Dendritic cell treated with granulocyte-macrophage colony-stimulating factor and Interleukin-4, amounts not matched to agents 40 ng/mL and 50 ng/mL, for 4 days (primary cell): ENCODE measurements around the gene ARL14EPL.

Experiments
- H3K27ac Mint-ChIP-seq: one replicate; pipeline ENCODE4 v1.8.0; 2022; ENCODE audit warnings: mild to moderate bottlenecking, mixed read lengths
- H3K27me3 Mint-ChIP-seq: one replicate; pipeline ENCODE4 v1.8.0; 2022; ENCODE audit warnings: mild to moderate bottlenecking, mixed read lengths
- H3K36me3 Mint-ChIP-seq: one replicate; pipeline ENCODE4 v1.8.0; 2022; ENCODE audit warnings: low read depth, mixed read lengths
- H3K4me1 Mint-ChIP-seq: one replicate; pipeline ENCODE4 v1.8.0; 2022; ENCODE audit warnings: low read depth, mixed read lengths
- H3K4me3 Mint-ChIP-seq: one replicate; pipeline ENCODE4 v1.8.0; 2022; ENCODE audit warnings: mild to moderate bottlenecking, moderate library complexity, mixed read lengths
- H3K9me3 Mint-ChIP-seq: one replicate; pipeline ENCODE4 v1.8.0; 2022; ENCODE audit warnings: mixed read lengths
- intact Hi-C: fragments of 100-400 bp; cut with micrococcal nuclease; formaldehyde crosslinking; loops from one replicate; pipeline ENCODE4 v1.15.0; 2022

Gene ARL14EPL

DNA sequence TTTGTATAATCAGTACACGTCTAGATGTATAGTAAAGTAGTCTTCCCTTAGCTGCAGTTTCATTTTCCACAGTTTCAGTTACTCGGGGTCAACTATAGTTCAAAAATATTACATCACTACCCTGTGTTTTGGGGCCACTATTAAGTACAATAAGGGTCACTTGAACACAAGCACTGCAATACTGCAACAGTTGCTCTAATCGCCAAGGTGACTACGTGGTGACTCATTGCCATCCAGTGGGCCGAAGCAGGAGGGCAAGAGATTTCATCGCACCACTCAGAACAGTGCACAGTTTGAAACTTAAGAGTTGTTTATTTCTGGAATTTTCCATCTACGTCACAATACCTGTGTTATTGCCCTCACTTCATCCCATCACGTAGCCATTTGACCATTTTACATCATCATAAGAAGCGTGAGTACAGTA is at the start of gene ARL14EPL:
ARL14EPL (plus strand) TSS at position 379 of the 424 bp plus-strand sequence. CDS start 18,994 bp downstream, outside the sequence.
- Mint-ChIP-seq H3K27me3 (peaks cover 2% of the 10 kb centered on the region), H3K36me3 (no peaks in the 10 kb centered on the region), H3K27ac (no peak within 1 kb of the TSS), H3K4me1 (peaks cover 22% of the 10 kb centered on the region), H3K4me3 (no peak within 1 kb of the TSS), H3K9me3 (no peaks in the 10 kb centered on the region)
- intact Hi-C loops, result no loop called here

DNA sequence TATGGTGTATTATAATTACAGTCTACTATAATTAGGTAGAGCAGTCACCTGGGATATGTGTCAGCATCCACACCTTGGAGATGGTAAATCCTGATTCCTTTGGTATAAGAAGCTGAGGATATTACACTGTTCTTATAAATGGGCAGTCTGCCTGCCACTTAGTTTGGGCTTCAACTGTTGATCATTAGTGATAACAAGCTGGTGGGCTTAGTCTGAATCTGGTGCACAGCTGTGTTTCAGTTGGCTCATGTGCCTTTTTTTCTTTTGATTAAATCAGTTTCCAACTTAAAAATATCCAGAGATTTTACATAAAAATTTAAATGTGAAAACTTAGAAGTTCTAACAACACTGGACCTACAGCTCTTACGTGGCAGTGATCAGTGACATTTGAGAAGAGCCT is 48.8 kb upstream of the ARL14EPL start:
- peaks cover 8% of the 10 kb centered on the region for H3K27me3 Mint-ChIP-seq
- no peaks in the 10 kb centered on the region for H3K36me3 Mint-ChIP-seq
- H3K4me1 Mint-ChIP-seq, result no peaks in the 10 kb centered on the region
- intact Hi-C loops, result no loop called here
- H3K27ac Mint-ChIP-seq, result no peak overlapping the region
- H3K4me3 Mint-ChIP-seq, result no peak overlapping the region
- no peaks in the 10 kb centered on the region for H3K9me3 Mint-ChIP-seq

DNA sequence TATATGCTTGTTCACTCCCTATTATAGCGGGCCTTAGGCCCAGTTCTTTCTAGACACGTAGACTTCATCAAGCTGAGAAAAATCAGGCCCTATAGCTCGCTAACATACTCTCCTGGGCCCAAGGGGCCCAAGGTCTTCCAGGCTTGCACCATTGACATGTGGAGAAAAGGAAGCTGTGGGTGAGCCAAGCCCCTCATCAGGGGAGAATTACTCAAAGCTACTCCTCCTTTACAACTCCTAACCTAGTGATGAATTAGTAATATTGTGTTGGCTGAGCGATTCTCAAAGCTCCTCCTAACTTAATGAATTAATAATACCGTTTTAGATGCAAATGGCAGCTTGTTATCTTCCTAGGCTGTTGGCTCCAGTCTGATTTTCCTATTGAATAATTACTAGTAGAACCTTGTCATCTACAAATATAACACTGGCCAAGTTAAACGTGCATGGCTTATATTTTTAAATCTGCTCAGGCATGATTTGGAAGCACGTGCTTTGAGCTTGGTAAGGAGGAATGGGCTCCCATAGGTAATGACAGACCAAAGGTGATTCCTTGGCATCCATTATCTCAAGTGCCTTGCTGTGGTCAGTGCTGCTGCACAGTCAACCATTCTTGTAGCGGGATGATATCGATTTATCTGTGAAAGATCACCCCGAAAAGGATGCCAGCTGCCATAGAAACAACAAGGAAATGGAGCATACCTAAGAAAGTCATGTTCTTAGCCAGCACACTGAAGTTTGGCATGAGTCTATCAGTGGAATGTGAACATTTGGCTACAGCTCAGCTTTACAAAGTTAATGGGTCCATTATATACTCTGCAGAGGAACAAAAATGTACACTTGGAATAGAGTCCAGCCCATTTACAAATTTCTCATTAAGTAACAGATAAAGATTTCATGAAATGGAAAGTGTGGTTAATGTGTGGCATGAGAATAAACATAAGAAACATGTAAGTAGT is 46.2 kb upstream of the ARL14EPL start:
- Mint-ChIP-seq H3K27ac (no peak overlapping the region), H3K4me1 (no peaks in the 10 kb centered on the region), H3K27me3 (no peaks in the 10 kb centered on the region), H3K9me3 (no peaks in the 10 kb centered on the region), H3K36me3 (no peaks in the 10 kb centered on the region), H3K4me3 (no peak overlapping the region)
- intact Hi-C loops, result no loop called here

DNA sequence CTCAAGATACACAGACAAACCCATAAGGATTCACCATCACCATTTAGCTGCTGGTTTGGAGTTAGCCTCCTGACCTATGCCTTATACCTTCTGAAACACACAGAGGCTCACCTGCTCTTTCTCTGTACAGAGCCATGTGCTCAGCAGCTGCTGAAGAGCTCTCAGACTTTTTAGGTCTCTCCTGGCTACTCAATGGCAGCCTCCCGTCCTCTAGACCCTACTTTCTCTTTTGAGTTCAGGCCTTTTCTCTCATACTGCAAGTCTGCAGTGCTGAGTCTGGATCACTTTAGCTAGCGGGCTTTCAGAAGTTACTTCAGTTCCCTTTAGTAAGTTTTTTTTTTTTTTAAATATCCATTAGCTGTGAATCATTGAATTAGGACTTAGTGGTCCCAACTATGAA is 44.3 kb upstream of the ARL14EPL start:
- Mint-ChIP-seq H3K27ac (no peak overlapping the region), H3K9me3 (no peaks in the 10 kb centered on the region), H3K4me1 (no peaks in the 10 kb centered on the region), H3K36me3 (no peaks in the 10 kb centered on the region), H3K4me3 (no peak overlapping the region), H3K27me3 (peaks cover 2% of the 10 kb centered on the region)
- intact Hi-C loops, result no loop called here

DNA sequence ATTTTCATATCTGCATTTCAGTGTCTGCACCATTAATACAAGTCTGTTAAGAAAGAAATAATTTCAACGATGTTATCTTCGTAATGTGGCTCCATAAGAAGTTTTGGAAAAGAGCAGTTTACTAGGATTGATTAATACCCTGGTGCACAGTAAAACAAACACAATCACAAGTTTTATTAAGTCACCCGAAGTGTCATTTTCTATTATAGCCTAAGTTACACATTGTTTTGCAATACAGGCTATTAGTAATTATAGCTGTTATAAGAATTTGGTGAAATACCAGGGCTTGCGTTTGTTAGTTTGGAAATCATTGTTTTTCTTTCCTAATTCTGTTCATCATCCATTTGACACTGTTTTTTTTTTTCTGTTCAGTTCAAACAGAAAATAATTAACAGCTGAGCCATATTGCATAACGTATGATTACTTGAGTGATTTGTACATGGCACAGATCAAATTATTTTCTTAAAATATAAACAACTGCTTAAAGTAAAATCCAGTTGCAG is 39.4 kb upstream of the ARL14EPL start:
- Mint-ChIP-seq H3K27ac (no peak overlapping the region), H3K9me3 (no peaks in the 10 kb centered on the region), H3K36me3 (no peaks in the 10 kb centered on the region), H3K4me1 (no peaks in the 10 kb centered on the region), H3K4me3 (no peak overlapping the region), H3K27me3 (peaks cover 5% of the 10 kb centered on the region)
- intact Hi-C loops, result no loop called here

DNA sequence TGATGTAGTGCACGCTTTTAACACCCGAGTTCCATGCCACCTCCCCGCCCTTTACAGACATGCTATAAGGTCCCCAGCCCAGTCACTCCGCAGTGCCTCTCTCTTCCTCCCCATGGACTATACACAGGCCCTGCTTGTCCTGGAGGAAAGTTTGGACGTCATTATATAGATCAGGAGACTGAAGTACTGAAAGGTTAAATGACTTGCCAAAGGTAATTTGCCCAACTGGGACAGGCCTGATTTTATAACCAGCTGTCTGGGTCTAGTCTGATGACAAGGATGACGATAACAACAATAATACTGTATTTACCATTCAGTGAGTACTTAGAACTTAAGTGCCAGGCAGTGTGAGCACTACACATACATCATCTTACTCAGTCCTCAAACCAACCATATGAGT is 36.9 kb upstream of the ARL14EPL start:
- no peaks in the 10 kb centered on the region for H3K4me1 Mint-ChIP-seq
- intact Hi-C loops, result no loop called here
- no peaks in the 10 kb centered on the region for H3K36me3 Mint-ChIP-seq
- H3K27ac Mint-ChIP-seq, result no peak overlapping the region
- H3K4me3 Mint-ChIP-seq, result no peak overlapping the region
- H3K27me3 Mint-ChIP-seq, result peaks cover 5% of the 10 kb centered on the region
- H3K9me3 Mint-ChIP-seq, result no peaks in the 10 kb centered on the region

DNA sequence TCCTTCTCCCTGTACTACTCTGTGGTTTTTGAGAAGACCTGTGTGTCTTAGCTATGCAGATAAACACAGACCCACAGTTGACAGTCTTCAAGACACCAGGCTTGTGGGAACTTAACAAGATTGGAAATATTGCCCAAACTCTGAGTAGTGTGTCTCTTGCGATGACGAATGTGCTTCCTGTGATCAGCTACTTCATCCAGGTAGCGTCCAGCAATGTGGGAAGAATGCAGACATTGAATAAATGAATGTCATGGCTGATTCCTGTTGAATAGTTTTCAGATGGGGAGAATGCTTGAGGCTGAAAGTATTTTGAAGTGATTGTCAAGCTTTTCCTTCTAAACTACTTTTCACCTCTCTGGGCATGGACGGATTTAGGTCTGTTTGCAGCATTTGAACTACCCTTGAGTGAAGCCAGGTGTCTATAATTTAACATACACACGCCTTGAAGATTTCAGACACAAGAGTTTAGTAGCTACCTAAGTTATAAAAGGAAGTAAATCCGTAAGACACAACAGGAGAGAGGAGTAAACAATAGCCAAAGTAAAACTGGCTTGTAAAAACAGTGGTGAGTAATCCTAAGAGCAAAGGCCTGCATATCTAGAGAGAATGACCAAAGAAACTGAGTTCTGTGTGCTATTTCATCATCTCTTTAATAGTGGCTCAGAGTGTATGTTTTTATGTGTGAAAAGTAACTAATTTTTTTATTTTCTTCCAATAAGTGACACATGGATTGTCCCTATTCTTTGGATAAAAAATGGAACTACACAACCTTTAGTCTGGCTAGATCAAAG is 30.0 kb upstream of the ARL14EPL start:
- Mint-ChIP-seq H3K36me3 (no peaks in the 10 kb centered on the region), H3K9me3 (no peaks in the 10 kb centered on the region), H3K27me3 (no peaks in the 10 kb centered on the region), H3K27ac (no peak overlapping the region), H3K4me1 (no peaks in the 10 kb centered on the region), H3K4me3 (no peak overlapping the region)
- intact Hi-C loops, result no loop called here

DNA sequence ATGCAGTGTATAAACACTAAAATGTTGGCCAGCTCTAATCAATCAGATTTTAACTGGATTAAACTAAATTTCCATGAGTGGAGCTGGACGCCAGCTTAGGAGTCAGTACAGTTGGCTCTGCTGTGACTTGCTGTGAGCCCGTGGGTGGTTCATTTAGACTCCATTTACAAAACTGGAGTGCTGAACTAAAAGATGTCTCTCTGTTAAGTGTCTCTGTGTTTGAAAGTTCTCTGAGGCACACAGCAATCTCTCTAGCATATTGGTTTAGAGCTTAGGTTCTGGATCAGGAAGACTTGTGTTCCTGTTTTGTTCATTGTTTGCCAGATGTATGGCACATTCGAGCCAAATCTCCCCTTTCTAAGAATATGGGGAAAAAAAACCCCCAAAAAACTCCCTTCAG is 28.0 kb upstream of the ARL14EPL start:
- no peaks in the 10 kb centered on the region for H3K4me1 Mint-ChIP-seq
- no peak overlapping the region for H3K4me3 Mint-ChIP-seq
- no peaks in the 10 kb centered on the region for H3K9me3 Mint-ChIP-seq
- H3K36me3 Mint-ChIP-seq, result no peaks in the 10 kb centered on the region
- no peak overlapping the region for H3K27ac Mint-ChIP-seq
- intact Hi-C loops, result no loop called here
- no peaks in the 10 kb centered on the region for H3K27me3 Mint-ChIP-seq

DNA sequence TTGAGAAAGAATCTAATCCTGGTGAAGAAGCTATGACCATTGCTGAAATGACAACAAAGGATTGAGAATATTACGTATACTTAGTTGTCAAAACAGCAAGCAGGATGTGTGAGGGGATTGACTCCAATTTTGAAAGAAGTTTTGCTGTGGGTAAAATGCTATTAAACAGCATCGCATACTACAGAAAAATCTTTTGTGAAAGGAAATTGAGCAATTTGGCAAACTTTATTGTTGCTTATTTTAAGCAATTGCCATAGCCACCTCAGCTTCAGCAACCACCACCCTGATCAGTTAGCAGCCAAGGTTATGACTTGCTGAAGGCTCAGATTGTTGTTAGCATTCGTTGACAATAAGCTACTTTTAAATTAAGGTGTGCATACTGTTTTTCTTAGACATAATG is 22.5 kb upstream of the ARL14EPL start:
- Mint-ChIP-seq H3K4me3 (no peak overlapping the region), H3K9me3 (no peaks in the 10 kb centered on the region), H3K27ac (no peak overlapping the region), H3K4me1 (no peaks in the 10 kb centered on the region), H3K36me3 (no peaks in the 10 kb centered on the region), H3K27me3 (no peaks in the 10 kb centered on the region)
- intact Hi-C loops, result no loop called here

DNA sequence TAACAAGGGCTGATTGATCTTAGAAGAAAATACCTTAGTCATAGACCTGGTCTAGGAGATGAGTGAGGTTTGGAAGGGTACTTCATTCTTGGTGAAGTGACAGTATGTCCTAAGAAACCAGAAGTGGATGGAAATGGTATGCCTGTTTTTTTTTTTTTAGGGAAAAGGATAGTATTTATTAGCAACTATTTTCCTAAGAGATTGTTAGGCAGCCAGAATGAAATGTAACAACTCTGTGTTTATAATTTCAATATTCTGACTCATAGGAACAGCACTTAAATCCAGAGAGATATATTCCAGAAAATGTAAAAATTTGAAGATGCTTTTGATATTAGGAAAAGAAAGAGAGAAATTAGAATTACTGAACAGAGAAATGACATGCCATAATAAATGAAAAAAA is 21.2 kb upstream of the ARL14EPL start:
- intact Hi-C loops, result no loop called here
- Mint-ChIP-seq H3K27ac (no peak overlapping the region), H3K27me3 (no peaks in the 10 kb centered on the region), H3K4me1 (no peaks in the 10 kb centered on the region), H3K4me3 (no peak overlapping the region), H3K9me3 (no peaks in the 10 kb centered on the region), H3K36me3 (no peaks in the 10 kb centered on the region)

DNA sequence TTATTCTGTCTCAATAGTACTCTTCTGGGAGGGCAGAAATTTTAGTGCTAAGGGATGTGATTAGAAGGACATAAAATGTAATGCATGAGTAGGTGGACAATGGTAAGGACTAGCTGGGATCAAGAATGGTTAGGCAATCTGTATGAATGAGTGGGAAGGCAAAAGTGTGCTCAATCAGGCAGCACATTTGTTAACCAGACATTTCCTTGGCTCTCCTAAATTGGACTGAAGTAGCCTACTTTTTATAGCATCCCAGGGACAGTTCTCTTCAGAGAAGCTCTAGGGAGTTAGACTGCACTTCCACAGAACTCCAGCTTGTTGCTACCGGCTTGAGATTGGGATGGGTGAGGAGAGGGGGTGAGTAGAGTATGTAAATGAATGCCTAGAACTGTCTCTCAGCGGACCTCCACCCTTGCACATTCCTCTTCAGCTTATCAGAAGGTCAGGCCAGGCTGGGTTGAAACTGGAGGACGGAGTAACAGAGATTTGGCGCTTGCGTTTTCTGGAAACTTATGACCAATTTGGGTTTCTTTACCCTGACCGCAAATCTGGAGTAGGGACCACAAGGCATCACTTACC is 19.0 kb upstream of the ARL14EPL start:
- no peaks in the 10 kb centered on the region for H3K9me3 Mint-ChIP-seq

DNA sequence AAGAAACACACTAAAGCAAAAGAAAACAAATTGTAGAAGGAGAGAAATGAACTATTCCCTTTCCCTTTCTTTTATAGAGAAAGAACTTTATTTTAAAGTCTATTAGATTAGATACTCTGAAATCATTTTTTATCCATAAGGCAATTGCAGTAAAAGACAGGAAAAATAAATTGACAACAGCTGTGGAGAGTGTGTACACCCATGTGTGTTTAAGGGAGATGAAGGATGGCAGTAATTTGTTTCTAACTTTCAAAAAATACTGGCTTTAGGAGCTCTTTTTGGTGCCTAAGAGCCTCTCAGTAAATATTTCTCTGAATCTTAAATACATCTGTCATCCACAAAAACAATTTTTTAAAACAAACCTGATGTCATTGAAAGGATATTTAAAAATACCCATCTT is 18.3 kb upstream of the ARL14EPL start:
- Mint-ChIP-seq H3K27me3 (peaks cover 1% of the 10 kb centered on the region), H3K27ac (no peak overlapping the region), H3K4me1 (no peaks in the 10 kb centered on the region), H3K36me3 (no peaks in the 10 kb centered on the region), H3K9me3 (no peaks in the 10 kb centered on the region), H3K4me3 (no peak overlapping the region)
- intact Hi-C loops, result no loop called here

More for the DNA sequence above, 19.0 kb upstream of the ARL14EPL start:
- intact Hi-C loops, result no loop called here
- Mint-ChIP-seq H3K27me3 (peaks cover 1% of the 10 kb centered on the region), H3K27ac (no peak overlapping the region), H3K4me1 (no peaks in the 10 kb centered on the region), H3K36me3 (no peaks in the 10 kb centered on the region), H3K4me3 (no peak overlapping the region)

DNA sequence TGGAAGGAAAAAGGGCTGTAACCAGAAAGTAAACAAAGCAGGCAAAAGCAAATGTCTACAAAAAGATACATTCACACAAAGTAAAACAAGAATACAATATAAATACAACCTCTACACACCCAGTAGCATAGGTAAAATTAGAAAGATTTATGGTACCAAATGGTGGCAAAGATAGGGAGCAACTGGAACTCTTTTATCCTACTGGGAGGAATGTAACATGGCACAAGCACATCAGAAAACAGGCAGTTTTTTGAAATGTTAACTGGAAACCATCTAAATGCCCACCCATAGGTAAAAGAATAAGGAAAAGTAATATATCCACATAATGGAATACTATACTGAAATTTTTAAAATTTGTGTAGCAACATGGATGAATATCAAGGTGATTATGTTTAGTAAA is 8.7 kb upstream of the ARL14EPL start:
- intact Hi-C loops, result no loop called here
- no peaks in the 10 kb centered on the region for H3K36me3 Mint-ChIP-seq
- no peaks in the 10 kb centered on the region for H3K9me3 Mint-ChIP-seq
- H3K27me3 Mint-ChIP-seq, result peaks cover 4% of the 10 kb centered on the region
- H3K4me1 Mint-ChIP-seq, result no peaks in the 10 kb centered on the region
- no peak overlapping the region for H3K27ac Mint-ChIP-seq
- H3K4me3 Mint-ChIP-seq, result no peak overlapping the region

DNA sequence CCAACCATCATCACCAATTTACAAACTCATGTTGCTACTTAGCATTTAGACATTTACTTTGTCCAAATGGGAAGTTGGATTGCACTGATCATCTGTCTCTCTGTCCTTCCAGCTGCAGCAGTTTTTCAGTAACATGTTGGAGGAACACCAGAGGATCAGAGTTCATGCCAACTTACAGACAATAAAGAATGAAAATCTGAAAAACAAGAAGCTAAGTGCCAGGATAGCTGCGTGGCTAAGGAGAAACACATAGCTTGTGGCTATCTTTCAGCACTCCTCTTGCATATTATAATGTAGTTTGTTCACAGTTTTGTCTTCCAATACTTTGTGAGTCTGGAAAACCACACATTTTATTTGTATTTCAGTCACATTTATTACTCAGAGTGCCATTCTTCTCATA is 6.4 kb upstream of the ARL14EPL start:
- Mint-ChIP-seq H3K4me3 (no peak overlapping the region), H3K9me3 (no peaks in the 10 kb centered on the region), H3K4me1 (no peaks in the 10 kb centered on the region), H3K27ac (no peak overlapping the region), H3K36me3 (no peaks in the 10 kb centered on the region), H3K27me3 (peaks cover 2% of the 10 kb centered on the region)
- intact Hi-C loops, result no loop called here
